DMS 273 treated with DMSO at 0.1 percent for 48 hours (cell line): ENCODE data around the gene SIX2.
A peak's percentile ranks its signal among the peaks of the same experiment; 100 is the strongest.

Experiments used
- DNase-seq: peaks from one replicate; lab custom pipeline; 2025; lab: John Stamatoyannopoulos, UW

Gene SIX2

GRCh38 chr2:45001869-45002385 lies 7.3 kb downstream of the SIX2 start:
- DNase-seq: no peak

DNA sequence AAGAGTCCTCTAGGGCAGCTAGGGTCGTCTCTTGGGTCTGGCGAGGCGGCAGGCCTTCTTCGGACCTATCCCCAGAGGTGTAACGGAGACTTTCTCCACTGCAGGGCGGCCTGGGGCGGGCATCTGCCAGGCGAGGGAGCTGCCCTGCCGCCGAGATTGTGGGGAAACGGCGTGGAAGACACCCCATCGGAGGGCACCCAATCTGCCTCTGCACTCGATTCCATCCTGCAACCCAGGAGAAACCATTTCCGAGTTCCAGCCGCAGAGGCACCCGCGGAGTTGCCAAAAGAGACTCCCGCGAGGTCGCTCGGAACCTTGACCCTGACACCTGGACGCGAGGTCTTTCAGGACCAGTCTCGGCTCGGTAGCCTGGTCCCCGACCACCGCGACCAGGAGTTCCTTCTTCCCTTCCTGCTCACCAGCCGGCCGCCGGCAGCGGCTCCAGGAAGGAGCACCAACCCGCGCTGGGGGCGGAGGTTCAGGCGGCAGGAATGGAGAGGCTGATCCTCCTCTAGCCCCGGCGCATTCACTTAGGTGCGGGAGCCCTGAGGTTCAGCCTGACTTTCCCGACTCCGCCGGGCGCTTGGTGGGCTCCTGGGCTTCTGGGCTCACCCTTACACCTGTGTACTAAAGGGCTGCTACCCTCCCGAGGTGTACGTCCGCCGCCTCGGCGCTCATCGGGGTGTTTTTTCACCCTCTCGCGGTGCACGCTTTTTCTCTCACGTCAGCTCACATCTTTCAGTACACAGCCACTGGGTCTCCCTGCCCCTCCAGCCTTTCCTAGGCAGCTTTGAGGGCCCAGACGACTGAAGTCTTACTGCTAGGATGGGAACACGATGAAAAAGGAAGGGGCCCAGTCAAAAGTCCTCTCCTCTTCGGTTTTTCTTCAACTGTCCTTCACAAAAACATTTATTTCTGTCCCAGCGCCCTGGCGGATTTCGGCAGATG lies 8.1 kb downstream of the SIX2 start:
- no peak for DNase-seq

DNA sequence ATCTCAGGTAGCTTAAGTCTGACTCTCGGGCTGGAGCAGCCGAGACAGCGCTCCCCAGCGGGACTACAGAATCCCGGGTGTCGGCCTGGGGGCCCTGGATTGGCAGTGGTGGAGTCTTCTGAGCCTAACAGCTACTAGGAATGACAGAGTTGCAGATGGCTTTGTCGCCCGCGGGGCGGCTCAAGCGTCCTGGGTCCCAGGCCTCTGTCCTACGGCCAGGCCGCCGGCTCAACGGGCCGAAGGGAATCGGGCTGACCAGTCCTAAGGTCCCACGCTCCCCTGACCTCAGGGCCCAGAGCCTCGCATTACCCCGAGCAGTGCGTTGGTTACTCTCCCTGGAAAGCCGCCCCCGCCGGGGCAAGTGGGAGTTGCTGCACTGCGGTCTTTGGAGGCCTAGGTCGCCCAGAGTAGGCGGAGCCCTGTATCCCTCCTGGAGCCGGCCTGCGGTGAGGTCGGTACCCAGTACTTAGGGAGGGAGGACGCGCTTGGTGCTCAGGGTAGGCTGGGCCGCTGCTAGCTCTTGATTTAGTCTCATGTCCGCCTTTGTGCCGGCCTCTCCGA lies 8.8 kb downstream of the SIX2 start:
- no peak for DNase-seq

DNA sequence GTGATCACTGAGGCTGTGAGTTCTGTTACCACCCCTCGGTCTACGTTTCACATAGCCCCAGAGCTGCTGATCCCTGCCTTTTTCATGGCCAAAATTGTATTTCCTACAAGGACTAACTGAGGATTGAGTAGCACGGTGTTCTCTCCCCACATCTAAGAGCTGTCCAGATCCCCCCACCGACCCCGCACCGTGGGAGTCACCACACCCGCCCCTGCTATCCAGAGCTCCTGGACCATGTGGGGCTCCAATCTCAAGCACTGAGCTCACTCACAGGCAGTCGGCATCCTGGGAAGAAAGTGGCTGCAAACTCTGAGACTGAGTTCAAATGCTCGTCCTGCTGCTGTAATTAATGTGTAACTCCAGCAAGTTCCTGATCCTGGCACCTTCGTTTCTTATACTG lies 9.7 kb downstream of the SIX2 start:
- no peak for DNase-seq

GRCh38 chr2:44997963-44998362 lies 11.3 kb downstream of the SIX2 start:
- no peak for DNase-seq

DNA sequence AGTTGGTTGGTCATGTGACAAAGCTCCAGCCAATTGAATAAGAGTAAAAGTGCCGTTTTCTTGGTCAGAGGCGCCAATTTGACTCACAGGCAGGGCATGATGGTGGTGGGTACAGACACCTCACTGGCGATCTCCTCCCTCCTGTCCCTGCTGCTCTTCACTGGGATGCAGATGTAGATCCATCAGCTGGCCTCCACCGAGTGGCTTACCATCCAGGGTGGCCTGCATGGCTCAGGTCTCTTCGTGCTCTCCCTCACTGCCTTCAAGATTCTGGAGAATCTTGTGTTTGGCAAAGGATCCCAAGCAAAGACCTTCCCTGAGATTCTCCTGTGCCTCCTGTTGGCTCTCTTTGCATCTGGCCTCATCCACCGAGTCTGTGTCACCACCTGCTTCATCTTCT lies 12.9 kb downstream of the SIX2 start:
- DNase-seq: no peak

DNA sequence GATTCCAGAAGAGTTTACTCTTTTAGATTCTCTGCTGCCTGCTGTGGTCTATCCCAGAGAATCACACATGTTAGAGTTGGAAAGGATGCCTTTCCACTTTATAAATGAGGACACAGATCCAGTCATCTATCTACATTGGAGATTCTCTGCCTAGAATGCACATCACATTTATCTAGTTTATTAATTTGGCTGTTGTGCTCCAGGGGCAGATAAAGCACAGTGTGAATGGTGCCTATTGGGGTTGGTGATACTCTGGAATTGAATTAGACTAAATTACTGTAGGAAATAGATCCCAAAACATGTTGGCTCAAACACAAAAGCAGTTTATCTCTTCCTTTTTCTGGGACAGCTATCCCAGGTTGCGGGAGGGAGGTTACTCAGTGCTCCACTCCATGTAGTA lies 14.9 kb downstream of the SIX2 start:
- no peak for DNase-seq

GRCh38 chr2:44989176-44989575 lies 20.1 kb downstream of the SIX2 start:
- no peak for DNase-seq

- no peak for DNase-seq
Measured at GRCh38 chr2:44983836-44984604, 25.2 kb downstream of the SIX2 start.

GRCh38 chr2:44981714-44982108 lies 27.5 kb downstream of the SIX2 start:
- peak; percentile 16 for DNase-seq

- DNase-seq: no peak
Measured at GRCh38 chr2:44980751-44981713, 28.2 kb downstream of the SIX2 start.

GRCh38 chr2:44979581-44979980 lies 29.7 kb downstream of the SIX2 start:
- no peak for DNase-seq

GRCh38 chr2:44975571-44976450 lies 33.4 kb downstream of the SIX2 start:
- no peak for DNase-seq

- DNase-seq: peak; percentile 59
Measured at GRCh38 chr2:44974064-44974715, 35.1 kb downstream of the SIX2 start.

- DNase-seq: no peak
Measured at GRCh38 chr2:44972771-44973535, 36.3 kb downstream of the SIX2 start.

- no peak for DNase-seq
Measured at GRCh38 chr2:44970846-44971450, 38.3 kb downstream of the SIX2 start.

- no peak for DNase-seq
Measured at GRCh38 chr2:44969936-44970335, 39.3 kb downstream of the SIX2 start.

DNA sequence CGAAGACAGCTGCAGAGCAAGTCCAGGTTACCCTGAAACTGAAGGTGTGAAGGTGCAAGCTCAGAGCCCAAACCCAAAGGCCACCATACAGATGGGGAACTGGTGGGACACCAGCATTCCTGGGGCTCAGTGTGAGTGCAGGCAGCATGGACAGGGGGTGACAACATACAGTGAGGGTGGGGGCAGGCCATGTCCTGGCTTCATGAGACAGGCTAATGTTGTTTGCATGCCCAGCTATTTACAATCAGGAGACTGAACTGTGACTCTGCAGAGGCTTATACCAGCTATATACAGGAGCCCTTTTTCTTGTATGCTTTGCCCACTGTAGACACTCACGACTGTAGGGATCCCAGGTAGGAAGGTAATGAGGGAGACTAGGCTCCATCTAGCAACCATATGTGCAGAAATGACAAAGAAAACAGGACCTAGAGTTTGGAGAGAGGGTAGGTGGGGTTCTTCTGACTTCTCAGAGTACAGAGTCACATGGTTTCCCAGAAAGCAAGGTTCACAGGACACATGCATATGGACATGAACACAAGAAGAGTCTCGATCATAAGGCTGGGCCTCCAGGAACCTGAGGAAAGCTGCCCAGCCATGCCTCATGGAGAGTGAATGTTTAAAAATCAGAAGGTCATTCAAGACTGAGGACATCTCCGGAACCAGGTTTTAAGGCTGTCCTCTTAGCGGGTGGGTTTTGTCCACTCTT lies 41.4 kb downstream of the SIX2 start:
- no peak for DNase-seq
